ENCODE data around the gene SPAG5.

DNA sequence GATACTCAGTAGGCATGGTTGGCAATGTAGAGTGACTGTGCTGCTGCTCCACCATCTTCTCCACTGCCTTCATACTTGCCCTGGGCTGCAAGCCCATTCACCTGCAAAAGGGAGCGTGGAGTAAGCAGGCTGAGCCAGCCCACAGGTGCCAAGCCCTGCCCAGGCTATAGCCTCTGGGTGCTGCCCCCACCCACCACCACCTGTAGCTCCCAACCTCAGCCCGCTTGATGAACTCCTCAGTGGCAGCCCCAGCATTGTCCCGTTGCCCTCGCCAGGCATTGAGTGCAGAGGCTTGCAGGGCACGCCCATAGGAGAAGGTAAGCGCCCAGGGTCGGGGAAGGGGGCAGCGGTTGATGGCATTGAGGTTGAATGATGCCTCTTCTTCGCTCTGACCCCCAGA lies 25.3 kb downstream of the SPAG5 start:
- no peak for TF ChIP-seq GATA2 (IDR thresholded peaks at IDR 0.05; ENCODE audit: low read depth, low read length)
- no peak for TF ChIP-seq GATA3 (IDR thresholded peaks at IDR 0.05; ENCODE audit: low read depth, low read length)
